HG02840 (cell line): Measurements from ENCODE around the gene ZFHX3.

Experiments used
- ATAC-seq: cut with Tn5 transposase; IDR thresholded peaks from one replicate; pipeline ENCODE4 v1.9.1; 2021; ENCODE audit warnings: mild to moderate bottlenecking, moderate library complexity, moderate number of reproducible peaks; ENCODE audit not compliant: unreplicated experiment, low FRiP score

Gene ZFHX3

DNA sequence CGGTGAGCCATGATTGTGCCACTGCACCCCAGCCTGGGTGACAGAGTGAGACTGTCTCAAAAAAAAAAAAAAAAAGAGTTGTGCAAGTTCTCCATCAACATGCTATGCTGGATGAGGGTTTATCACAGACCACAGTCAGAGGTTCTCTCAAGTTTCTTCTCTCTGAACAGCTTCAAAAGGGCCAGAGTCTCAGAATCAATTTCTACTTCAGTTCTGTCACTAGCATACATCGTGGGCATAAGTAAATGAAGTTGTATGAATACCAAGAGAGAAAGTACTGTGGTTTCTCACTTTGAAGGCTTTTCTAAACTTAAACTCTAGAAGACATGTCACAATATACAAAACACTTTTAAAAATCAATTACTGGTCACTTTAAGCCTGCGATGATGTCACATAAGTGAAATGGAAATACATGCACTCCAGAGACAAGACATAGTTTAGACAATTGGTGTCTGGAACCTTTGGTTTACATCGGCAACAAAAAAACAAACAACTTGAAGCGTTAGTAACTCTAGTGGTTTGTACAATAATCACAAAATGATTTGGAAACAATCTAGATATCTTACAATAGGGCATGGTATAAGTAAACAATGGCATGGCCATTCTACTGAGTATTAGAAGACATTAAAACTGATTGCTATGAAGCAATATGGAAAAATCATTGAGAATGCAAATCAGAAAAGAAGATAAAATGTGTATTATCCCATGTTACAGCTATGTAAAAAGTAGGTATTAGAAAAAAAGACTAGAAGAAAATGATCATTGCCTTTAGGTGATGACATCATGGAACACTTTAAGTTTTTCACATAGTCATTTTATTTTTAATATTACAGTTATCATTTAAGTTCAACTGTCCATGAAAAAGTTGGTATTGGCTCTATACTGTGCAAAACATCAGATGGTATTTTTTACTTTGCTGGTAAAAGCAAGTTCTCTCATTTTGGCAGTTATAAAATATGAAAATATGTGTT lies 232.3 kb downstream of the ZFHX3 start:
- ATAC-seq: no peak

DNA sequence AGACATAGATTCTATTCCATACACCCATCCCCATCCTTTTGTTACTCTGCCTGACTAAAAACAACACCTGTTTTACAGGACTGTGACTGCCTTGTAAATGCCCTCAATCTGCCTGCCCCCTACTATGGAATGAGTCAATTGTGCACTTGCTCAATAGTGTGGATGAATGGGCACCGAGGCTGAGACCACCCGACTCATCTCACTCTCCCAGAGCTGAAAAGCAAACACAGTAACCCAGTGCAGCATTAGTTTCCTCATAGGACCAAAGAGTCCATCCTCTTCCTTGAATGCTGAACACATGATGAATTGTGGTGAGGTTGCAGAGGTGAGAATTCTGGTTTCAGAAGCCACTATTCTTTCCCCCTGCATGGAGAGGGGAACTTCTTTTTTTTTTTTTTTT lies 233.7 kb downstream of the ZFHX3 start:
- ATAC-seq: no peak

DNA sequence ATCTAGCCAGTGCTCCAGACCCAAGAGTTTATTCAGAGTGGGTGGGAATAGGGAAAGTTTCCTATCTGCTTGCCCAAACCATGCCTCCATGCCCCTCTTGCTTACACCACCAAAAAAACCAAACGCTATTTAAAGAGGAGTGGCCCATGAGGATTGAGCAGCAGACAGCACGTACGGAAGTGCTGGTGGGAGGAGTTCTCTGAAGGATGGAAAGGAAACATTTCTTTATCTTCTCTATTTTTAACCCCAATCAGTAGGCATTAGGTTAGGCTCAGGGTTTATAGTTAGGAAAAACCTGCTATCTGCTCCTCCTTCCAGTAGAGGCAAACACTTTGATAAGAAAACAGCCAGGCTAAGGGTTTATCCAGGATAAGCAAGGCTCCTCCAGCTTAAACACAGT lies 235.3 kb downstream of the ZFHX3 start:
- ATAC-seq: no peak

DNA sequence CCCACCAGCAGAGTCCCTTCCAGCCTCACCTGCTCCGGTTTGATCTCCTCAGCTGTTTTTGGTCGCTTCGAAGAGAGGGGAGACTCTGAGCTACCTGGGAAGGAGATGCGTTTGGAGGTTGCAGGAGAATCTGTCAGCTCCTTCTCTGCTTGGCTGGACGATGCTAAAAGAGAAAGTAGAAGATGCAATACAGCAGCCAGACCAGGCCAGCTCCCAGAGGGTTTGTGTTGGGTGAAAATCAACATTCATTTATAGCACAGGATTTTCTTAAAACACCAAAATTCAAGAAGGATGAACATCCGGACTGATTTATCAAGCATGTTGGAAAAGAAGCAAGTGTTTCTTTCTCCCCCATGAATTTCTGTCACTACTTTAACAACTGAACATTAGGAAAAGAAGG lies 236.1 kb downstream of the ZFHX3 start:
- ATAC-seq: no peak

DNA sequence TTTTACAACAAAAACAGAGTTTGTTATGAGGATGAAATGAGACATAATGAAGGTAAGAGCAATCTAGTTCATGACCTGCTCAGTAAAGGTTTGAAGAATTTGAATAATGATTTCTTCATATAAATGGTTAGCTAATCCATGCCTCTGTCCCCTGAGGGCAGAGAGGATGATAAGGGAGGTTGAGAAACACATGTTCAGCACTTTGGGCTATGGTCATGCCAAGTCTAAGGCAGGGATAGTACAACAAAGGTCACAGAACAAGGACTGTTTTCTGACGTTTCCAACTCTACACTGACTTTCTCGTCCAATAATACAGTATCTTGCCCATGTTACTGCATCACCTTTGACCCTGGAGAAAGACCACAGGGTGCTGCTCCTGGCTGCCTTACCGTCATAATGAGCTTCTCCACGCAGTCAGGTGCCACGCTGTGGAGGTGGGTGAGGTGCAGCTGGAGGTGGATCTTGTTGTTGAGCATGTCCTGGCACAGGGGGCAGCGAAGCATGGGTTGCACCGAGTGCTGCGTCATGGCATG lies 236.7 kb downstream of the ZFHX3 start:
- ATAC-seq: no peak

DNA sequence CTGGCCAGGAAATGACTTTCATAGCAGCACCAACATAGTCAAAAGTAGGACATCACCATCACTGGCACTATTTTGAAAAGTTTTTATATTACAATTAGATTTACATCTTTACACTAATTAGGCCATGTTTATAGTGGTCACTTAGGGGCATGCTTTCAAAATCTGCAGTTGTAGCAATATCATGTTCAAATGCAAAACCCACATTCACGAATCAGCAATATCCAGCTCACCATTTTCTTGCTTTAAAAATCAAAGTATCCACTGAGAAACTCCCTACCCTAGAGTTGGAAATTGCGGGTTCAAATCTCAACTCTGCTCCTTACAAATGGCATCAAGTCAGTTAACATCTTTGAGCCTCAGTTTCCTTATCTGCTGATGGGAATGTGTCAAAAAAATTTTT lies 237.4 kb downstream of the ZFHX3 start:
- no peak for ATAC-seq

DNA sequence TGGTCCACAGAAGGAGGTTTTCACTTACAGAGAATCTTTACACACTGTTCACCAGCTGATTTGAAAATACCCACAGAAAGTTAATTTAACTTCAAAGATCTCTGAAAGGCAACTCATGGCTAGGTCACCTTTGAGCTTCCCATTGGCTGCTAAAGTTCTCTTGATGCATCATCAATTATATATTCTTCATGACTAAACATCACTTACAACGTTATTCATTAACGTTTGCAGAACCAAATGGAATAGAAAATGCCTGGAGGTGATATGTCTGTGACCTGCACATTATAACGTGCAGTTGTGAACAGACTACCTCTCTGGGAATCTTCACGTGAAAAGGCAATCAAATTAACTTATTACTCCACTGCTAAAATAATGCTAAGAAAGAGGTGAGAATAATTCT lies 238.5 kb downstream of the ZFHX3 start:
- no peak for ATAC-seq

DNA sequence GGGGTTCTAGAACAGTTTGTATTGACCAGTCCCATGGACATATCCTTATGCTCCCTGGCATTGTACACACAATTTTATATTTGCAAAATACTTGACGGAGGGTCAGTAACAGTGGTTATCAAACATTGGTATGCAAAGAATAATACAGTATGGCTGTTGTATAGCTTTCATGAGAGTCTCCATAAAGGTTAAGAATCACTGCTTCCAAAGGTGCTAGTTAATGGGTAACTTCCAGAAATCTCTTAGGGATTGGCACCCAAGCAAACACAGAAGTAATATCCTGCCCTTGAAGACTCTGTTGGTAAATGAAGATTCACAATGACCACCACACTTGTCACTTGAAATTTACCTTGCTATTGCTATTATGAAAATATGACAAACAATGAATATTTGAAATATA lies 239.2 kb downstream of the ZFHX3 start:
- no peak for ATAC-seq

DNA sequence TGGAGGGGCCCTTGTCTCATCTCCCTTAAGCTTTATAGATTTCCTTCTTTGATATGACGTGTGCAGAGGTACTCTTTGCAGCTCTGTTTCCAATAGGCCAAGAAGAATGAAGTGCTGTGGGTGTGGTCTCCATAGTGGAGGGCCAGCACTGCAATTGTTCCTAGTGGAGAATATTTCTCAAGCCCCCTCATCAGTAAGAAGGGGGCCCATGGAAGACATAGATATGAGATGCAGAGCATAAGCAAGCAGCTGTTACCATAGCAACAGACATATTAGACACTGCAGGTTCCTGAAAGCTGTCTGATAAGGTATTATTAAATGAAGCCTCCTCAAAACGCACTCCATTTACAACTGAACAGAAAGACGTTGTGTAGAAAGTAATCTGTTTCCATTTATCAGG lies 240.7 kb downstream of the ZFHX3 start:
- no peak for ATAC-seq

DNA sequence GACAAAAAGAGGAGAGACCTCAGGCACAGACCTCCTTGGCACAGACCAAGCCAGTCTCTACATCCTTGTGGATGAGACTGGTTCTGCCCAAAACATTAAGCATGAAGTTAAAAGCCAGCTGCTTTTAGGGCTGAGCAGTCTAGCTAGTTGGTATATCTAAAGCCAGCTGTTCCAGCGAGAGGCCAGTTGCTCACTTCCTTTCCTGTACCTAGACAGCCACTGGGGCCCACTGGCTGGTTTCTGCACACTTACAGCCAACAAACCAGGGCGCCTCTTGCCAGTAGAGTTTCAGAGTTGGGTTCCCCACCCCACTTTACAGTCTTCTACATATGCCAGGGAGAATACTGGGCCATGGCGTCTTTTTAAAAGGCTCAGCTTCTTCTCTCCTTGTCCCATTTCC lies 242.4 kb downstream of the ZFHX3 start:
- ATAC-seq: no peak

DNA sequence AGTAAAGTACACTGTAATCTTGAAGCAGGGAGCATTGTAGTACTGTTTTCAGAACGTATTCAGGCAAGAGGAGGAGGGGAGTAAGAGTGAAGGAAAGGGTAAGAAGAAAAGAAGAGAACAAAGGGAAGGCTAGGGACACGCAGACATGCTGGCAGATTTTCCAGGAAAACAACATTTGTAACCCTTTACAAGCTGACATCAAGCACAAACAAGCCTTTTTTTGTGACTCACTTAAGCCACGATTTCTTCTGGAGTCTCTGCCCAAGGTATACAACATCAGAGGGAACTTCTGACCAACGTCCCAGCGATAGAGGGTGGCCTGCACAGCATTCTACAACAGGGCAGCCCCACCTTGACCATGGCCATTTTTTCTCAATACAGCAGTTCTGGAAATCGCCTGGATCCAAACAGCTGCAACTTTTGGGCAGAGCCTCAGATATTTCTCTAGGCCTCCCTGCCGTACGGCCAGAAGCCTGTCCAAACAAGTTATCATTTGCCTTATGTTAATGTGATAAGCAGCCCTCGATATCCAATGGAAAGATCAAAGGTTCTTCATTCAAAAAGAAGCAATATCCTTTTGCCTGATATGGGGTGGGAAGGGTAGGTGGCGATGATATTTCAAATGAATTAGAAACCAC lies 247.3 kb downstream of the ZFHX3 start:
- ATAC-seq: no peak

DNA sequence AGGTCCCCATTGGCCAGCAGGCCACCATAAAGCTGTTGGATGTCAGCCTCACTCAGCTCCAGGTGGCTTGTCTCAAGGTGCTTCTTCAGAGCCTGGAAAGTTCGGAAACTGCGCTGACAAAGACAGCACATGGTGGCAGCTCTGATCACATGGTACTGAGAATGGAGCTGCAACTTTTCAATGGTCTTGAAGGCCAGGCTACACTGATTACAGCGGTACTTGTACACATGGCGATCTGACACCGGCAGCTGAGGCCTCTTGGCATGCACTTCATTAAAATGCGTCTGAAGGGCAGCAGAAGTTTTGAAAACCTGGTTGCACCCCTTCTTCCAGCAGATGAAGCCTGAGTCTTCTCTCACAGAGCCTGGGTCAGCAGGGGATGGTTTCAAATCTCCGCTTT lies 249.7 kb downstream of the ZFHX3 start:
- ATAC-seq: no peak

DNA sequence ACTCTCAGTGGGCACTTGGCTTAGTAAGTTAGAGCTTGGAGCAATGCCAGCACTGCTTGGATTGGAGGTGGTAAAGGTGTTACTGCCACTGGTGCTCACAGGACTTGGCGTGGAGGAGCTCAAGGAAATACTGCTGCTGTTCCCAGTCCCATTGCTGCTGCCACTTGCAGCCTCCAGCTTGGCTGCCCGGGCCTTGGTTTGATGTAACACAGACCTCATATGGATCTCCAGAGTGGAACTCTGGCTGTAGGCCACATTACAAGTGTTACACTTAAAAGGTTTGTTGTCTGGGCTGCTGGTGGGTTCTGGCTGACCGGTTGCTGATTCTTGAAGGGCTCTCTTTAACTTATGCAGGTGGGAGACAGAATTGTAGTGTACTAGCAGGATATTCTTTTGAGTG lies 250.3 kb downstream of the ZFHX3 start:
- ATAC-seq: no peak

DNA sequence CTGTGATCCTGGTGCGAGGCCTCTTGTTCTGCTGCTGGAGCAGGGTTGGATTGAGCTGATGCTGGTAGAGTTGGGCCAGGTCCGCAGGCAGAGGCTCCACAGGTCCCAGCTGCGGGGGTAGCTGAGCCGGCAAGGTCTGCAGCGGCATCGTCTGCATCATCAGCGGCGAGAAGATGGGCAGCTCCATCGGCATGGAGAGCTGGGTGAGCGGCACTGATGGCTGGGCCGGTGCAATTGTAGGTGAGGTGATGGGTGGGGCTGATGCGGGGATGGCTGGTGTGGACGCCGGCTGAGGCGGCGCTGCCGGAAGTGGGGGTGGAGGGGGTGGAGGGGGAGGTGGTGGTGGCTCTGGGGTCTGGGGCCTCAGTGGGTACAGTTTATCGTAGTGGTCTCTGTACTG lies 251.7 kb downstream of the ZFHX3 start:
- ATAC-seq: no peak

DNA sequence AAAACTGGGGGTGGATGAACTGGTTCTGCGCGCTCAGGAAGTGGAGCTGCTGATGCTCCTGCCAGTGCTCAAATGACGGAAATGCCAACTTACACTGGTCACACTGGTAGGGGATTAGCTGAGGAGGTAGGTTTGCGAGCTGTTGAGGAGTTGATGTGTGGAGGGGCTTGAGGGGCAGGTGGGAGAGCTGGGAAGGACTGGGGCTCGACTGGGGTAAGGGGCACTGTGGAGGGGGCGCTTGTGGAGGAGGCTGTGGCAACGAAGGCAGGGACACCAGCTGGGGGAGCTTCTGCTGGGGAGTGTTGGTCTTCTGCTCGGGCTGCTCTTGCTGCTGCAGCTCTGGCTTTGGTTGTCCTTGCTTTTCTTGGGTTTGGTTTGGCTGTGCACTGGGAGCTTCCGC lies 252.9 kb downstream of the ZFHX3 start:
- no peak for ATAC-seq

DNA sequence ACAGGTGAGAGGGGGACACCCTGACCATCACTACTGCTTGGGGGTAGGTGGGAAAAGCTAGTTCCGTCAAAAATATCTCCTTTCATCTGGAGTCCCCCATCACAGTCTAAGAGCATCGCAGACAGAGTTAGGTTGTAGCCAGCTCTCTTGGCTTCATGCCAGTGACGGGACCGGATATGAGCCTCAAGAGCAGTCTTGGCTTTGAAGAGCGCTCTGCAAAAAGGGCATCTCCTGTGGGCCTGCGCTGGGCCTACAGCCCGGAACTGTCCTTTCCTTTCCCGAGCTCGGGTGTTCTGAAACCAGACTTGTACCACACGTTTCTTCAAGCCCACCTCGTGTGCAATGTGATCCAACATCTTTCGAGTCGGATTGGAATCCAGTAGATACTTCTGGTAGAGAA lies 253.6 kb downstream of the ZFHX3 start:
- no peak for ATAC-seq

DNA sequence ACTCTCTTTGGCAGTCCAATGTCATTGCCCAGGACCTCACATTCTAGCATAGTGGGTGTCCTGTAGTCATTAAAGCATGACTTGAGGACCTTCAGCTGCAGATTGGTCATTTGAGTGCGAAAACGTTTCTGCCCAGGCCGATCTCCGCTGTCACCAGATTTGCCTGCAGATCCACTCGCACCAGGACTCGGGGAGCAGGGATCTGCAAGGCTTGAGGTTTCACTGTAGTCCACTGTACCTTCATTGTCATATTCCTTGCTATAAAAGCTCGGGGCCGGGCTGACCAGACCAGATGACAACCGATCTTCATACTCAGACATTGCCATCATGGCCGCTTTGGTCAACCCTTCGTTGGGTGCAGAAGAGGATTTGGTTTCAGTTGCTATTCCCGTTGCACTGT lies 254.2 kb downstream of the ZFHX3 start:
- ATAC-seq: no peak

DNA sequence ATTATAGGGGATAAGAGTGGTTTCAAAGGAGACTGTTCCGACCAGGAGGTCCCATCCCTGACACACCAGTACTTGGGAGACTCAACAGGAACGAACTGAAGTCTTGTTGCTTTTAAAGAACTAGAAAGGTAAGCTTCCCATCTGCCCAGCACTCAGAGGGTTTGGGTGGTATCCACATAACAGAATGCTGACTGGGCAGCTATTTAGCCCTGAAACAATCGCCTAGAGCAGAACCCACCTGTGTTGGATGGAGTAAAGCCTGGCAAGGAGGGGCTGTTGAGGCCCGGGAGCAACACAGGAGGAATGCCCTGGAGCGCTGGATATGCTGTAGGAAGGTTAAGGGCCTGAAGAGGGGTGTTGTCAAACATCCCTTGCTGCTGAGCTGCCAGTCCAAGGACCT lies 254.9 kb downstream of the ZFHX3 start:
- no peak for ATAC-seq

DNA sequence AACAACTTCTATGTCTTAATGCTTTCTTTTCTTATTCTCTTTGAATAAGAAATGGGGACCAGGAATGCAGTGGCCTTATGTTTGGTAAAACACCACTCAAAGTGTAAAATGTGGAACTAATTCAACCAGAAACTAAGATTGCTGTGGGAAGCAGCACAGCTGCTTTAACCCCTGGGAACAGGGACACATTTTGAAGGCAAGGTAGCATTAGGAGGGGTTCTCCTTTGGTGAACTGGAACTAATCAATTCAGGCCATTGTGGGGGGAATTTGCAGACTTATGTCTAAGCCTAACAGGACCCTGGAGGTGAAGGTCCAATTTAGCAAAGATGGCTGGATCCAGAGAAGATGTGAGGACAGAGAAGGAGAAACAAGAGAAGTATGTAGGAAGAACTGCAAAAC lies 256.1 kb downstream of the ZFHX3 start:
- no peak for ATAC-seq

DNA sequence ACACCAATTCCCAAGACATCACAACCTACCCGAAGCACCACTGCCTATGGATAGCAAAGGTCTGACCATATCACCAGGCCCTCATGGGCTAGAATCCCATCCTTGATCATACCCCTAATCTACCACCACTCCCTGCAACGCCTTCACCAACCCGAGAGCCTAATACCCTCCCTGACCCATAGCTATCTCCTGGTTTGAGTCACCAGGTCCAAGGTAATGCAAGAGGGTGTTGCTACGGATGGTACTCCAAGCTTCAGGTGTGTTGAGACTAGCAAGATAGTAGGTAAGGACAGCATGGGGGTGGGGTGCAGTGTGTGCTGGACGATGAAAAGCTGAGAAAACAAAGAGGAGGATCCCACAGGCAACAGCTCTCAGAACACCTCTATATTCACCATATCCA lies 258.0 kb downstream of the ZFHX3 start:
- ATAC-seq: no peak

DNA sequence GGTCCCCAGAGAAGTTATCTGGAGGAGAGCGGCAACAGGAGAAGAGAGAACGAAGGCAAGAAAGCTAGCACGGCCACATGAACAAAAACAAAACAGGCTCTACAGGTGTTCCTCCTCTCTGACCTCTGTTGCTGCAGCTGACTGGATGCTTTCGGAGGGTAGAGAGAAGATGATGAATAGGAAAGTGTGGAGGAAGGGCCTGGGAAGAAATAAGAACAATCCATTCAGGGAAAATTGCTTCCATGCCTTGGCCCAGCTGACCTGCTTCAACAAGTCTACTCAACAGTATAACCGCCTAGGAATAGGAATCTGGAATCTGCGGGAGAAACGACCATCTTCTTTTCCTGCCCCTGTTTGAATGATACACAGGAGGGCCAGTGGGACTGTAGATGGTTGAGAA lies 258.5 kb downstream of the ZFHX3 start:
- ATAC-seq: no peak
